ENCODE results near the gene MAP4.
"Not testable (repeated sequence)": the region's sequence is repeated elsewhere in the genome, so short reads cannot be mapped to it uniquely, and the experiment has no call there.

The MAP4 gene

GRCh38 chr3:47895241-47895640 lies 121.0 kb downstream of the MAP4 start:
- DNase-seq (ENCODE audit: low spot score) = no peak

DNA sequence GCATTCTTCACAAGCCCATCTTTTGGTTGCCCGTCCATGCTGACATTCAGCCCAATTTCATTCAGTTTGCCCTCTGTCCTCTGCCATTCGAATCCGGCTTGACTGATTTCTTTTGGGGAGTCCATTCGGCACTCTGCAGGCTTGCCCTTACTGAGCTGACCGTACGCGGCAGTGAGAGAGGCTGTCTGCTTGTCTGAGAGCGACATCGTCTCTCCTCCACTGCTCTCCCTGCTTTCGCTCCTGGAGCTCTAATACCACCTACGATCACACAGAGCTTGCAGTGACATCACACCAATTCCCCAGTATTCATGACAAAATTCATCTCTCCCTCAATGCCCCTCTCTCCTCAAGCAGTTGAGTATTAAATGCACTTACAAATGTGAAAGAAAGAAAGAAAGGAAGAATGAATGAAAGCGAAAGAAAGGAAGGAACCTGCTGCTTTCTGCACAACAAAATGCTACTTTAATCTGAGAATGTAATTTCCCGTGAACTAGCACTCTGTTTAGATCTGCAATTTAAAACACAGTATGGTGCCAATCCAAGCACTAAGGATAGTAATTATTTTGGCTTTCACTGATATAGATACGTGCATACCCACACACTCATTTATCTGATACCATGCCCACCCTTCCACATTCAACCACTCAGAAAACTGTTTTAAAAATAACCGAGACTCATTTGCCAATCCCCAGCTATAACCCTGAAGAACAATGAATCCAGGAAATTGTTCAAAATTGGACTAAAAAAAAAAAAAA lies 123.8 kb downstream of the MAP4 start:
- peak; percentile 77 for DNase-seq (ENCODE audit: low spot score)

DNA sequence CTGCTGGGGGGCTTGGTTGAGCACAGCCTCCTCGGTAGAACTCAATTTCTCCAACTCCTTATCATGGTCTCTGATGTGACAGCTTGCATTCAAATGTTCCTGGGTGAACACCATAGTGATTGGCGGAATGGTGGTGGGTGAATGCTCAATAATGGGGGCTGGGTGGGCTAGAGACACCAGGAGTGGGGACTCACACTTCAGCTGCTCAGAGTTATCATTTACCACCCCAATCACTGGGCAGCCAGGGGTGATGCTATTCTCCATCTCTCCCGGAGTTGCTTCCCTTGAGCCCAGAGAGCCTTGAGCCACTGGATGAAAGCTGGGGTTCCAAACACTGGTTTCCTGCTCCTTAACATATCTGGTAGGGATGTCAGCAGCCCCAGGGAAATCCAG lies 124.6 kb downstream of the MAP4 start:
- DNase-seq (ENCODE audit: low spot score) = peak; percentile 10

GRCh38 chr3:47890828-47891612 lies 125.2 kb downstream of the MAP4 start:
- DNase-seq (ENCODE audit: low spot score) = peak; percentile 72

GRCh38 chr3:47890126-47890827 lies 125.9 kb downstream of the MAP4 start:
- peak; percentile 17 for DNase-seq (ENCODE audit: low spot score)

DNA sequence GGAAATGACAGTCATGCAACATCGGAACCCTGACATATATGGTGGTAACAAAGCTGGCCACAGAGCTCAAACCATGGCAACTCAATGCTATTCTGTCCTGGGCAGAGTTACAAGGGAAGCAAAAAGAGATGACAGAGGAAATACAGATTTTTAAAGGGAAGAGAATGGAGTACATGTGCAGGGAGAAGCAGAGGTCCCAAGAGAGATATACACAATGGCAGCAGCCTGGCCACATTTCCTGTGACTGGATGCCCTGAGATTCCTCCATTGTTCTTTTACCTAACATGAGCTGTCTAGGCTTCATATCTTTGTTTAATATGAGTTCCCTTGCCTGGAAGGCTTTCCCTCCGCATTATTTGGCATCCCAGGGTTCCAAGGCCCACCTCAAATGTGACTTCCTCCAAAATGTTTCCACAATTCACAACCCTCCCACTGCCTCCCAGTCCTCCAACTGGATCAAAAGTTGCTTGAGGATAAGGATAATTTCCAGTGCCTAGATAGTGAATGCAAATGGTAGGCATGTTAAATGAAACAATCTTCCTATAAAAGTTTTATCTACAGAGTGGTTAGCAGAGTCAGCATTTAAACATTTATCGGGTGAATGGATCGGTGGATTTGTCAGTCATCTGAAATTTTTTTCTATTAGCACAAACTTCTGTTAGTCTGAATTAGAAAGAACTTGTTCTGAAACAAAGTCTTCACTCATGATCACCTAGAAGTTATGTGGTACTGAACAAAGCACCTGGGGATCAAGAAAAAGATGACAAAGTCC lies 127.0 kb downstream of the MAP4 start:
- DNase-seq (ENCODE audit: low spot score) = no peak

GRCh38 chr3:47887991-47888390 lies 128.2 kb downstream of the MAP4 start:
- DNase-seq (ENCODE audit: low spot score) = not testable (repeated sequence)

GRCh38 chr3:47885168-47885567 lies 131.0 kb downstream of the MAP4 start:
- DNase-seq (ENCODE audit: low spot score) = no peak

DNA sequence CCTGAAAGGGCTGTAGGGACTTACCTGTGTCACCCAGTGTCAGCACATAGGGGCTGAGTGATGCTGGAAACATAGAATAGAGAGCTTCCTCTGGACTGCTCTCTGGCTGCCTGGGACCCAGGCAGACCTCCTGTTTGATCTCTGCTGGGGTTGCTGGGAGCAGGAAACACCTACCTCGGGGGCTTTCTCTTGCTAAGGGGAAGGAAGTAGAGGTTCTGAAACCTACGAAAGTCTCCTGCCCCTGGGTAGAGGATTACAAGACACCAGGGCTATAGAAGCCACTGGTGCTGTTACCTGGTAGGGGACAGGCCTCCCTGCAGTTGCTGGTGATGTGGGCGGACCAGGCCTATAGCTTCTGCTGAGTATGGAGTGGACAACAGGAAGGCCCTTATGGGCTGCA lies 131.6 kb downstream of the MAP4 start:
- DNase-seq (ENCODE audit: low spot score) = no peak

GRCh38 chr3:47882338-47882737 lies 133.9 kb downstream of the MAP4 start:
- no peak for DNase-seq (ENCODE audit: low spot score)

GRCh38 chr3:47877719-47878118 lies 138.5 kb downstream of the MAP4 start:
- no peak for DNase-seq (ENCODE audit: low spot score)

- no peak for DNase-seq (ENCODE audit: low spot score)
These were observed 138.9 kb downstream of the MAP4 start for GRCh38 chr3:47877290-47877689.

GRCh38 chr3:47874913-47875312 lies 141.3 kb downstream of the MAP4 start:
- no peak for DNase-seq (ENCODE audit: low spot score)

GRCh38 chr3:47874438-47874837 lies 141.8 kb downstream of the MAP4 start:
- DNase-seq (ENCODE audit: low spot score) = no peak

DNA sequence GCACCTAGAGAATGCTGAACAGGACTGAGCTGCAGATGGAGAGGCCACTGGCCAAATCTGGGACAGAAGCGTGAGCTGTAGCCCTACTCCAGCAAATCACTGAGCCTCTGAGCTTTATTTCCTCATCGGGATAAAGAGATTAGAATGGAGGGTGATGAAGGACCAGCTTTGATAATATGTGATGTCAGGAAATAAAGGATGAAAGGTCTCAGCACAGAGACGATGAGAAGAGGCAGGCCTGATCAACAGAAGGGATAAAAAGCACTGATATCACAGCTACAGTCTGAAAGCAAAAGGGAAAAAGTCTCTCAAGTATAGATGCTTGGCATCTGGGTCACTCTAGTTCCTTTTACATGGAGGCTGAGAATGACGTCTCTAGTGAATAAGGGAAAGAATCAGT lies 143.3 kb downstream of the MAP4 start:
- DNase-seq (ENCODE audit: low spot score) = no peak

DNA sequence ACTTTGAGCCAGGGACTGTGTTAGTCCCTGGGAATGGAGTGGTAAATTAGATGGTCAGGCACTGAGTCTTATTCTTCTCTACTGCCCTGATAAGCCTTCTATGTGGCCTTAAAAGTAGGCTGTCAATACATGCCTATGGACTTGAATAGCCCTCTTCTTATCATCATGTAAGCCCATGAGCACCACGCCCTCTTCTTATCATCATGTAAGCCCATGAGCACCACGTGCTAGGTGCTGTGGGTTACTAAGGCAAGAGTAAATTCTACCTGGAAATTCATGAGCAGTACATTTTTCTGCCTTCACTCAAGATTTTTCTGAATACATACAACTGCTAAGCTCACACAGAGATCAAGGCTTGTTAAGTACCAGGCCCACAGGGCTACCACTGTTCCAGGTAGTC lies 144.8 kb downstream of the MAP4 start:
- DNase-seq (ENCODE audit: low spot score) = no peak

DNA sequence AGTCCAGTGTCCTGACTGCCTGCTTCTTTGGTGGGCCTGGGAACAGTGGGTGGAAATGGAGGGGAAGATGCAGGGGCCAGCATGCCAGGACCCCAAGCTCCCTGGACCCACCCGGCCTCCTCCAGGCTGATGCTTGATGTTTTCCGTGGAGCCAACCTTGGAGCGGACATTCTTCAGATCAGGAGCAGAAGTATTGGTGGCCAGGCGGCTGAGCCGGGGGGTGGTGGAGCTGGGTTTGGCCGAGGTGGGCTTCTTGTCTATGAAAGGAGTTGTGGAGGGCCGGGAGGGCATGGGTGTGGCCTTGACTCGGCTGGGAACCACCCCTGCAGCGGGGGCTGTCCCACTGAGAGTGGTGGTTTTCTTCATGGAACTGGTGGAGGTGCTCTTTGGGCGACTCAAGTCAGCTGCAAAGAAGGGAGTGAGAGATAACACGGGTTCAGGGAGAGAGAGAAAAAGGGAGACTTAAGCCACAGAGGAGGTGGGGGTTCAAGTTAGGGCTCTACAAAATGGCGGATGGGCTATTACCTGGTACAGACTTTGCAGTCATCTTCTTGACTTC lies 145.4 kb downstream of the MAP4 start:
- no peak for DNase-seq (ENCODE audit: low spot score)

GRCh38 chr3:47870156-47870555 lies 146.1 kb downstream of the MAP4 start:
- DNase-seq (ENCODE audit: low spot score) = no peak

DNA sequence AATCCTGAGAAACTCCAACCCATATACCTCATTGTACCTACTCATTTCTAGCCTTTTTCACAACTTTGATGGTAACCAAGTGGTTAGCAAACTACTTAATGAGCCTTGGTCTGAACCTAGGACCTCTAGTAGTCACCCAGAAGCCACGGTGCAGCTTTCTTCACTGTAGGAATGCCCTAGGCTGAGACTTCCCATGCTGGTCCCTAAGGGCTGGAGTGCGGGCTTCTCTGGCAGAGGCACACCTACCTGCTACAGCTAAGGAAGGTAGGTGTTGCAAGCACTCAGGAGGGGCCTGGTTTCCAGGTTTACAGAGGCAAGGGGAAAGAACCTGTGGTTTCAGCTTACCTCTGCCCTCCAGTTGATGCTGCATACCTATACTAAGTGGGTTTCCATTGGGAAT lies 147.9 kb downstream of the MAP4 start:
- no peak for DNase-seq (ENCODE audit: low spot score)

DNA sequence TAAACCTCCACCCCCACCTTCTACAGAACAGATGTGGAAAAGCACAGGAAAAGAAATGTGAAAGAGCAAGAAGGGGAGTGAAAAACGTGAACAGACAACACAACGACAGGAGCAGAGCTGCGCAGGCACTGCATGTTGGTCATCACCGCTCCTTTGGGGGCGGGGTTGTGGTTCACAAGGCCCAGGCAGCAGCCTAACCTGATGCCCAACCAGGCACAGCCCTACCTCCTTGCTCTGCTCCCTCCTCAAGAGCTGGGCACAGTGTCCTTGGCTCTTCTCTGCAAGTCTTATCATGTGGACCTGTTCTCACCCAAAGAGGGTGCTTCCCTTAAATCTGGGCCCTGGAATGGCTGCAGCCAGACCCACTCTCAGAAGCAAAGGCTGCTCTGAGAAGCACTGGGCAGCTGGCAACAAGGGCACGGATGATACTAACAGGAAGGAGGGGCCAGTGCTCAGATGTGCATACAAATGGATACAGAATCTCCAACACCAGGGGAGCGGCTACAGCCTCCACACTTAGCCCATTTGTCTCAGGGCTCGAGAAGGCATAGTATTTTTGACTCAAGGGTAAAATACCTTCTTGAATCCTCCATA lies 148.7 kb downstream of the MAP4 start:
- peak; percentile 44 for DNase-seq (ENCODE audit: low spot score)

GRCh38 chr3:47865192-47865591 lies 151.0 kb downstream of the MAP4 start:
- no peak for DNase-seq (ENCODE audit: low spot score)

Measured in Ammon's horn (tissue), 1 donor.